Measurements from ENCODE around the gene SCMH1. TPM values are rescaled to one million over a fixed set of nuclear protein-coding genes. Genes with fewer than 3 reads are reported as not detected.

Gene SCMH1
- total RNA-seq, 1 experiment from 2014 or later, result 42.7 TPM

DNA sequence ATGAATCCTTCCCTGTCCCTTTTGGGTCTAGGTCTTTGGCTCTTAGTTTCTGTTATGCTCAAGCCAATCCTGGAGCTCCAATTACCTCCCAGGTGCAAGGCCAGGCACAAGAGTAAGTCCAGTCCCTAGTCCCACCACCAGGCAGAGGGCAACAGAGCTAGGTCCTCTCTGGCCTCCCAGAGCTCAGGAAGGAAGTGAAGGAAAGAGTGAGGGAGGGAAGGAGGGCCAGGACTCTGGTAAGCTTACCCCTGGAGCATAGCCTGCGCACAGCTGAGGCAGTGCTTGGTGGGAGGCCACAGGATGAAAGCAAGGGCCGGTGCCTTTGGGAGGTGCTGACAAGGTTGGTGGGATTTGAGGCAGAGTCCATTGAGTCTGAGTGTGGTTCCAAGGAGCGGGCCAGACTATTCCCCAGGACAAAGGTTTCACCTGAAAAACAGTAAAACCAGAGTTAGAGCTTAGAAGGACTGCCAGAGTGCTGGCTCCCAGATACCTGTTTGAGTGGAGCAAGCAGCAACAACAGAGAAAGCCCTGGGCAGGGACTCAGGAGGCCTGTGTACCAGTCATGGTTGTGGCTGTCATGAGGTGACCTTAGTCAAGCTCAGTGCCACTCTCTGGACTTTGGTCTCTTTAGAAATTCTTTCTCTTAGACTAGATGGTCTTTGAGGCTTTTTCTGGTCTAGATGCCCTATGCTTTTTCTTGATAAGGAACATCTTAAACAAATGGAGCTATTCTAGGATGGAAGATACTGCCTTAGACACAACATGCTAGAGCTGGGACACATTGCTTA, 204.8 kb downstream of the SCMH1 start:
- Histone ChIP-seq H3K9me3 (ENCODE audit: control insufficient read depth, insufficient read depth, low read depth, low read length) (no peaks in the 10 kb centered on the region), H3K27ac (ENCODE audit: low read length) (no peak overlapping the region), H3K36me3 (ENCODE audit: control insufficient read depth, insufficient read depth, low read length) (no peaks in the 10 kb centered on the region), H3K4me1 (ENCODE audit: control insufficient read depth, insufficient read depth, low read length) (no peaks in the 10 kb centered on the region), H3K27me3 (ENCODE audit: control insufficient read depth, insufficient read depth, low read length) (no peaks in the 10 kb centered on the region), H3K4me3 (ENCODE audit: low read depth in 2 of 2, low read length in 2 of 2) (no peak overlapping the region)
- intact Hi-C loops (cut with micrococcal nuclease; ENCODE audit: unreplicated experiment) (no loop called here), in situ Hi-C loops (cut with HindIII; ENCODE audit: low pct_unique_long_range_greater_than_20kb, low sequenced_read_pairs) (no loop called here)
- no TSS peak for BruUV-seq (replicated peaks)
- DNase-seq (ENCODE audit: low read depth, low spot score) (no peak), ATAC-seq (no peak)
- ChIA-PET CTCF (no interaction called here), POLR2A (no interaction called here)
- no peak for TF ChIP-seq SIN3A (IDR thresholded peaks at IDR 0.05; ENCODE audit: borderline replicate concordance, insufficient read depth, low read depth, low read length)
- TF ChIP-seq, protein P1, sequence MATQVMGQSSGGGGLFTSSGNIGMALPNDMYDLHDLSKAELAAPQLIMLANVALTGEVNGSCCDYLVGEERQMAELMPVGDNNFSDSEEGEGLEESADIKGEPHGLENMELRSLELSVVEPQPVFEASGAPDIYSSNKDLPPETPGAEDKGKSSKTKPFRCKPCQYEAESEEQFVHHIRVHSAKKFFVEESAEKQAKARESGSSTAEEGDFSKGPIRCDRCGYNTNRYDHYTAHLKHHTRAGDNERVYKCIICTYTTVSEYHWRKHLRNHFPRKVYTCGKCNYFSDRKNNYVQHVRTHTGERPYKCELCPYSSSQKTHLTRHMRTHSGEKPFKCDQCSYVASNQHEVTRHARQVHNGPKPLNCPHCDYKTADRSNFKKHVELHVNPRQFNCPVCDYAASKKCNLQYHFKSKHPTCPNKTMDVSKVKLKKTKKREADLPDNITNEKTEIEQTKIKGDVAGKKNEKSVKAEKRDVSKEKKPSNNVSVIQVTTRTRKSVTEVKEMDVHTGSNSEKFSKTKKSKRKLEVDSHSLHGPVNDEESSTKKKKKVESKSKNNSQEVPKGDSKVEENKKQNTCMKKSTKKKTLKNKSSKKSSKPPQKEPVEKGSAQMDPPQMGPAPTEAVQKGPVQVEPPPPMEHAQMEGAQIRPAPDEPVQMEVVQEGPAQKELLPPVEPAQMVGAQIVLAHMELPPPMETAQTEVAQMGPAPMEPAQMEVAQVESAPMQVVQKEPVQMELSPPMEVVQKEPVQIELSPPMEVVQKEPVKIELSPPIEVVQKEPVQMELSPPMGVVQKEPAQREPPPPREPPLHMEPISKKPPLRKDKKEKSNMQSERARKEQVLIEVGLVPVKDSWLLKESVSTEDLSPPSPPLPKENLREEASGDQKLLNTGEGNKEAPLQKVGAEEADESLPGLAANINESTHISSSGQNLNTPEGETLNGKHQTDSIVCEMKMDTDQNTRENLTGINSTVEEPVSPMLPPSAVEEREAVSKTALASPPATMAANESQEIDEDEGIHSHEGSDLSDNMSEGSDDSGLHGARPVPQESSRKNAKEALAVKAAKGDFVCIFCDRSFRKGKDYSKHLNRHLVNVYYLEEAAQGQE (IDR thresholded peaks at IDR 0.05; ENCODE audit: insufficient read depth in 1 of 2, low read depth in 2 of 2, low read length in 1 of 2), result no peak
- TF ChIP-seq TCF7L2 (IDR thresholded peaks at IDR 0.05; ENCODE audit: low read depth, low read length), result no peak
- TF ChIP-seq POLR2AphosphoS5 (IDR thresholded peaks at IDR 0.05; ENCODE audit: low read depth, low read length), result no peak
- TF ChIP-seq, protein P2, sequence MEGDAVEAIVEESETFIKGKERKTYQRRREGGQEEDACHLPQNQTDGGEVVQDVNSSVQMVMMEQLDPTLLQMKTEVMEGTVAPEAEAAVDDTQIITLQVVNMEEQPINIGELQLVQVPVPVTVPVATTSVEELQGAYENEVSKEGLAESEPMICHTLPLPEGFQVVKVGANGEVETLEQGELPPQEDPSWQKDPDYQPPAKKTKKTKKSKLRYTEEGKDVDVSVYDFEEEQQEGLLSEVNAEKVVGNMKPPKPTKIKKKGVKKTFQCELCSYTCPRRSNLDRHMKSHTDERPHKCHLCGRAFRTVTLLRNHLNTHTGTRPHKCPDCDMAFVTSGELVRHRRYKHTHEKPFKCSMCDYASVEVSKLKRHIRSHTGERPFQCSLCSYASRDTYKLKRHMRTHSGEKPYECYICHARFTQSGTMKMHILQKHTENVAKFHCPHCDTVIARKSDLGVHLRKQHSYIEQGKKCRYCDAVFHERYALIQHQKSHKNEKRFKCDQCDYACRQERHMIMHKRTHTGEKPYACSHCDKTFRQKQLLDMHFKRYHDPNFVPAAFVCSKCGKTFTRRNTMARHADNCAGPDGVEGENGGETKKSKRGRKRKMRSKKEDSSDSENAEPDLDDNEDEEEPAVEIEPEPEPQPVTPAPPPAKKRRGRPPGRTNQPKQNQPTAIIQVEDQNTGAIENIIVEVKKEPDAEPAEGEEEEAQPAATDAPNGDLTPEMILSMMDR (IDR thresholded peaks at IDR 0.05), result no peak

DNA sequence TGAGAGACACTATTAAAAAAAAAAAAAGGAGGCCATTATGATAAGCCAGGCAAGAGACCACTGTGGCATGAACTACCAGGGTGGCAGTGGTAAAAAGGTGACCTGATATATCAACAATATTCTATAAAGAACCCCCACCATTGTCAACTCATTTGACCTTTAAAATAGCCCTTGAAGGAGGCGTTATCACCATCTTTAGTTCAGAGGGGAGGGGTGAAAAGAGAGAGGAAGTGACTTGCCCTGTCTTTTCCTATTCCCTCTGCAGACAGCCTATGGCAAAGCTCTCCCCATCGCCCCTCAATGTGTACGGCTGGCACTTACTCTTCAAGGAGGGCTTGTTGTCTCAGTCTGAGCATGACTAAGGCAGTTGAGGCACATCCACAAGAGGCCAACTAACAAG, 208.8 kb downstream of the SCMH1 start:
- Histone ChIP-seq H3K27ac (ENCODE audit: low read length) (no peak overlapping the region), H3K4me3 (ENCODE audit: low read depth in 2 of 2, low read length in 2 of 2) (no peak overlapping the region), H3K4me1 (ENCODE audit: control insufficient read depth, insufficient read depth, low read length) (no peaks in the 10 kb centered on the region), H3K27me3 (ENCODE audit: control insufficient read depth, insufficient read depth, low read length) (no peaks in the 10 kb centered on the region), H3K36me3 (ENCODE audit: control insufficient read depth, insufficient read depth, low read length) (no peaks in the 10 kb centered on the region; the same call in 1 of the 2 replicates), H3K9me3 (ENCODE audit: control insufficient read depth, insufficient read depth, low read depth, low read length) (no peaks in the 10 kb centered on the region)
- ChIA-PET POLR2A (interaction anchor here (0.7 kb wide), 1 partner anchor 364 kb away, joined by 6 read pairs; no protein-coding TSS in a partner anchor), CTCF (interaction anchor here (0.7 kb wide), 1 partner anchor 8 kb away, joined by 3 read pairs; no protein-coding TSS in a partner anchor)
- intact Hi-C loops (cut with micrococcal nuclease; ENCODE audit: unreplicated experiment), result no loop called here
- DNase-seq (ENCODE audit: low read depth, low spot score) (no peak), ATAC-seq (no peak)
- BruUV-seq (replicated peaks), result no TSS peak
- no peak for TF ChIP-seq POLR2AphosphoS5 (IDR thresholded peaks at IDR 0.05; ENCODE audit: low read depth, low read length)
- TF ChIP-seq, protein P1 (IDR thresholded peaks at IDR 0.05; ENCODE audit: insufficient read depth in 1 of 2, low read depth in 2 of 2, low read length in 1 of 2), result no peak
- TF ChIP-seq, protein P2 (IDR thresholded peaks at IDR 0.05), result no peak
- TF ChIP-seq TCF7L2 (IDR thresholded peaks at IDR 0.05; ENCODE audit: low read depth, low read length), result no peak
- TF ChIP-seq SIN3A (IDR thresholded peaks at IDR 0.05; ENCODE audit: borderline replicate concordance, insufficient read depth, low read depth, low read length), result no peak
- in situ Hi-C loops (cut with HindIII; ENCODE audit: low pct_unique_long_range_greater_than_20kb, low sequenced_read_pairs), result no loop called here

Data from Panc1 (cell line).